Suprapubic skin (tissue), 4 donors: ENCODE results near the gene TRIM3. TPM values are rescaled to one million over a fixed set of nuclear protein-coding genes. Genes with fewer than 3 reads are reported as not detected.

Experiments
- DNase-seq, 2 donors: peaks; one replicate each; pipeline ENCODE4 v3.0.0-alpha.2; 2019; ENCODE audit warnings: low spot score in 2 of 2
- H3K27ac ChIP-seq: fragments of 200-600 bp; sonication (generic); one replicate; pipeline ENCODE4 v1.5.1; 2019
- H3K27me3 ChIP-seq: fragments of 200-600 bp; sonication (generic); one replicate; pipeline ENCODE4 v1.5.1; 2019
- H3K36me3 ChIP-seq: fragments of 200-600 bp; sonication (generic); one replicate; pipeline ENCODE4 v1.5.1; 2019
- H3K4me1 ChIP-seq: fragments of 200-600 bp; sonication (generic); one replicate; pipeline ENCODE4 v1.5.1; 2019
- H3K4me3 ChIP-seq: fragments of 200-600 bp; sonication (generic); one replicate; pipeline ENCODE4 v1.5.1; 2019; ENCODE audit warnings: mild to moderate bottlenecking
- H3K9me3 ChIP-seq: fragments of 200-600 bp; sonication (generic); one replicate; pipeline ENCODE4 v1.5.1; 2019
- EP300 ChIP-seq: sonication (generic); formaldehyde crosslinking; IDR thresholded peaks from one replicate; pipeline ENCODE4 v1.6.1; 2017; ENCODE audit warnings: antibody characterized with exemption
- POLR2A ChIP-seq, 2 donors: fragments of 450-650 bp; IDR thresholded peaks; one replicate each; pipeline ENCODE4 v1.6.1; 2017; ENCODE audit warnings: antibody characterized with exemption in 2 of 2, mild to moderate bottlenecking in 2 of 2, moderate library complexity in 2 of 2
- POLR2AphosphoS5 ChIP-seq, 3 donors: sonication (generic); formaldehyde crosslinking; IDR thresholded peaks; one replicate each; pipeline ENCODE4 v1.6.1; 2017; ENCODE audit warnings: antibody characterized with exemption in 3 of 3
- WGBS: methylation state at CpG from one replicate; pipeline ENCODE4 v1.1.5; 2018; 5-methylcytosine and 5-hydroxymethylcytosine counted together
- total RNA-seq, 4 donors: library from RNA; depleted of rRNA; stranded (reverse); fragments of >200 nt; gene quantifications; one replicate each; pipeline ENCODE4 v1.1.0, GENCODE V29; 2016
- TF ChIP-seq, protein P1 (sequence below), 2 donors: fragments of 200-600 bp in 1 of 2; fragments of 450-650 bp in 1 of 2; sonication (generic) in 1 of 2; IDR thresholded peaks; one replicate each; pipeline ENCODE4 v1.5.1; 2016 to 2019; ENCODE audit warnings: antibody characterized with exemption in 2 of 2, mild to moderate bottlenecking in 1 of 2, moderate library complexity in 1 of 2

The TRIM3 gene
- total RNA-seq, 4 donors from 2014 or later = 20.0 to 40.2 (median 32.2) TPM

DNA sequence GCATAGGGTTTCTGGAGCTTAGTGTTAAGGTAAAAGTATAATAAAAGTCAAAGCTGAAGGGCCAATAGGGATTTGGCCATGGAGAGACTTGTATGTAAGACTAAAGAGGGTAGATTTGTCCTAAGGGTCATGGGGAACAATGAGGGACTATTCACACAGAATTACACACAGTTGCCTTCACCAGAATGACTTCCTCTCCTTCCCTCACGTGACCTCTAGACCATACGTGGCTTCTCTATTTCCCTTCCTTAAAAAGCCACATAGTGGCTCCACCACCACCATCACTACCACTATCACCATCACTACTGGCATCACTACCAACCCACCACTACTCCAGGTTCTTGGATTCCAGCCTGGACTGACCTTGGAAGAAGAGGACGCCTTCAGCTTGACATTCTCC is 35.7 kb downstream of the TRIM3 start:
- 84% methylated on average over 3 of the region's 3 CpGs for whole genome bisulfite sequencing
- Histone ChIP-seq H3K9me3 (no peaks in the 10 kb centered on the region), H3K4me1 (no peaks in the 10 kb centered on the region), H3K4me3 (no peak overlapping the region), H3K27ac (no peak overlapping the region), H3K36me3 (no peaks in the 10 kb centered on the region), H3K27me3 (no peaks in the 10 kb centered on the region)
- DNase-seq = no peak
- TF ChIP-seq POLR2AphosphoS5 (IDR thresholded peaks at IDR 0.05) = no peak

GRCh38 chr11:6437423-6437822 is 36.3 kb downstream of the TRIM3 start:
- Histone ChIP-seq H3K27me3 (no peaks in the 10 kb centered on the region), H3K4me1 (no peaks in the 10 kb centered on the region), H3K36me3 (no peaks in the 10 kb centered on the region), H3K4me3 (no peak overlapping the region), H3K9me3 (no peaks in the 10 kb centered on the region), H3K27ac (no peak overlapping the region)
- WGBS = 91% methylated on average over 12 of the region's 12 CpGs
- no peak for DNase-seq
- TF ChIP-seq EP300 (no peak), POLR2A (IDR thresholded peaks at IDR 0.05) (no peak), POLR2AphosphoS5 (IDR thresholded peaks at IDR 0.05) (no peak)
- TF ChIP-seq, protein P1, sequence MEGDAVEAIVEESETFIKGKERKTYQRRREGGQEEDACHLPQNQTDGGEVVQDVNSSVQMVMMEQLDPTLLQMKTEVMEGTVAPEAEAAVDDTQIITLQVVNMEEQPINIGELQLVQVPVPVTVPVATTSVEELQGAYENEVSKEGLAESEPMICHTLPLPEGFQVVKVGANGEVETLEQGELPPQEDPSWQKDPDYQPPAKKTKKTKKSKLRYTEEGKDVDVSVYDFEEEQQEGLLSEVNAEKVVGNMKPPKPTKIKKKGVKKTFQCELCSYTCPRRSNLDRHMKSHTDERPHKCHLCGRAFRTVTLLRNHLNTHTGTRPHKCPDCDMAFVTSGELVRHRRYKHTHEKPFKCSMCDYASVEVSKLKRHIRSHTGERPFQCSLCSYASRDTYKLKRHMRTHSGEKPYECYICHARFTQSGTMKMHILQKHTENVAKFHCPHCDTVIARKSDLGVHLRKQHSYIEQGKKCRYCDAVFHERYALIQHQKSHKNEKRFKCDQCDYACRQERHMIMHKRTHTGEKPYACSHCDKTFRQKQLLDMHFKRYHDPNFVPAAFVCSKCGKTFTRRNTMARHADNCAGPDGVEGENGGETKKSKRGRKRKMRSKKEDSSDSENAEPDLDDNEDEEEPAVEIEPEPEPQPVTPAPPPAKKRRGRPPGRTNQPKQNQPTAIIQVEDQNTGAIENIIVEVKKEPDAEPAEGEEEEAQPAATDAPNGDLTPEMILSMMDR (IDR thresholded peaks at IDR 0.05) = no peak

DNA sequence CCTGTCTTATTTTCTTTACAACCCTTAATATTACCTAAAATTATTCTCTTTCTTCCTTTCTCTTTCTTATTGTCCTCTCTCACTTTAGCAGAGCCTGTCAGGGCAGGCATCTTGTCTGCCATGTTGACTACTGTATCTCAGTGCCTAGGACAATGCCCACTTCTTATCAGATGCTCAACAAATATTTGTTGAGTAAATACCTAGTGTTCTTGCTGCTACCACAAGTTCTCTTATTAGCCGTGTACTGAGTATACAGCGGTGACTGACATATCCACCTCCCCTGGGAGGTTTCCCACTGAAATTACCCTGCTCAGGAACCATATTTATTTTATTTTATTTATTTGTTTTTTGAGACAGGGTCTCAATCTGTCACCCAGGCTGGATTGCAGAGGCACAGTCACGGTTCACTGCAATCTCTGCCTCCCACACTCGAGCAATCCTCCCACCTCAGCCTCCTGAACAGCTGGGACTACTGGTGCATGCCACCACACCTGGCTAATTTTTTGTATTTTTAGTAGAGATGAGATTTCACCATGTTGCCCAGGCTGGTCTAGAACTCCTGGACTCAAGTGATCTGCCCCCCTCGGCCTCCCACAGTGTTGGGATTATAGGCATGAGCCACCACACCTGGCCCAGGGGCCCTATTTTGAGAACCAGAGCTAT is 39.6 kb downstream of the TRIM3 start:
- H3K36me3 ChIP-seq = no peaks in the 10 kb centered on the region
- H3K27me3 ChIP-seq = no peaks in the 10 kb centered on the region
- H3K4me1 ChIP-seq = no peaks in the 10 kb centered on the region
- 81% methylated on average over 5 of the region's 5 CpGs for WGBS
- no peaks in the 10 kb centered on the region for H3K9me3 ChIP-seq
- H3K4me3 ChIP-seq = no peak overlapping the region
- no peak for DNase-seq
- H3K27ac ChIP-seq = no peak overlapping the region
- TF ChIP-seq POLR2A (IDR thresholded peaks at IDR 0.05) = no peak
- TF ChIP-seq, protein P1 (IDR thresholded peaks at IDR 0.05) = no peak
- no peak for TF ChIP-seq EP300
- no peak for TF ChIP-seq POLR2AphosphoS5 (IDR thresholded peaks at IDR 0.05)

- no peak overlapping the region for H3K27ac ChIP-seq
- H3K9me3 ChIP-seq = no peaks in the 10 kb centered on the region
- TF ChIP-seq EP300 (no peak), POLR2A (IDR thresholded peaks at IDR 0.05) (no peak), POLR2AphosphoS5 (IDR thresholded peaks at IDR 0.05) (no peak)
- TF ChIP-seq, protein P1 (IDR thresholded peaks at IDR 0.05) = no peak
- DNase-seq = no peak
- no peaks in the 10 kb centered on the region for H3K27me3 ChIP-seq
- no peaks in the 10 kb centered on the region for H3K4me1 ChIP-seq
- H3K36me3 ChIP-seq = no peaks in the 10 kb centered on the region
- no peak overlapping the region for H3K4me3 ChIP-seq
- WGBS = 87% methylated on average over 3 of the region's 3 CpGs
Observed at GRCh38 chr11:6431861-6432260, 41.9 kb downstream of the TRIM3 start.

- no peaks in the 10 kb centered on the region for H3K9me3 ChIP-seq
- H3K4me1 ChIP-seq = no peaks in the 10 kb centered on the region
- no peaks in the 10 kb centered on the region for H3K36me3 ChIP-seq
- no peak for TF ChIP-seq POLR2AphosphoS5 (IDR thresholded peaks at IDR 0.05)
- no peak for TF ChIP-seq POLR2A (IDR thresholded peaks at IDR 0.05)
- TF ChIP-seq EP300 = no peak
- TF ChIP-seq, protein P1 (IDR thresholded peaks at IDR 0.05) = no peak
- no peak overlapping the region for H3K4me3 ChIP-seq
- no peak overlapping the region for H3K27ac ChIP-seq
- no peaks in the 10 kb centered on the region for H3K27me3 ChIP-seq
- DNase-seq = no peak
Observed at GRCh38 chr11:6427516-6427915, 46.2 kb downstream of the TRIM3 start.

GRCh38 chr11:6420677-6421076 is 53.1 kb downstream of the TRIM3 start:
- Histone ChIP-seq H3K36me3 (no peaks in the 10 kb centered on the region), H3K4me1 (peaks cover 24% of the 10 kb centered on the region), H3K4me3 (no peak overlapping the region), H3K9me3 (no peaks in the 10 kb centered on the region), H3K27me3 (no peaks in the 10 kb centered on the region), H3K27ac (no peak overlapping the region)
- no peak for TF ChIP-seq EP300
- TF ChIP-seq POLR2A (IDR thresholded peaks at IDR 0.05) = no peak
- TF ChIP-seq, protein P1 (IDR thresholded peaks at IDR 0.05) = no peak
- no peak for TF ChIP-seq POLR2AphosphoS5 (IDR thresholded peaks at IDR 0.05)
- DNase-seq = no peak
- 96% methylated on average over 3 of the region's 3 CpGs for WGBS
